Vagina (tissue), 2 donors: ENCODE data around the gene IFRD1. TPM values are rescaled to one million over a fixed set of nuclear protein-coding genes. Genes with fewer than 3 reads are reported as not detected.

Source experiments
- DNase-seq, 2 donors: peaks; one replicate each; pipeline ENCODE4 v3.0.0-alpha.2; 2017; ENCODE audit errors: extremely low spot score in 2 of 2
- H3K27ac ChIP-seq: fragments of 200-600 bp; sonication (generic); one replicate; pipeline ENCODE4 v1.5.1; 2019
- H3K27me3 ChIP-seq: fragments of 200-600 bp; sonication (generic); one replicate; pipeline ENCODE4 v1.5.1; 2019
- H3K36me3 ChIP-seq, 2 donors: fragments of 200-600 bp; sonication (generic); one replicate each; pipeline ENCODE4 v1.5.1; 2017 to 2019
- H3K4me1 ChIP-seq: fragments of 200-600 bp; sonication (generic); one replicate; pipeline ENCODE4 v1.5.1; 2019
- H3K4me3 ChIP-seq, 2 donors: fragments of 200-600 bp; sonication (generic); 1 replicate in 1 of 2; 2 replicates in 1 of 2; pipeline ENCODE4 v1.5.1; 2016 to 2019
- H3K9me3 ChIP-seq: fragments of 200-600 bp; sonication (generic); one replicate; pipeline ENCODE4 v1.5.1; 2019
- POLR2A ChIP-seq, 2 donors: fragments of 450-650 bp; IDR thresholded peaks; one replicate each; pipeline ENCODE4 v1.6.1; 2017; ENCODE audit warnings: antibody characterized with exemption in 2 of 2, mild to moderate bottlenecking in 2 of 2, moderate library complexity in 2 of 2
- POLR2AphosphoS5 ChIP-seq, 2 donors: sonication (generic); formaldehyde crosslinking; IDR thresholded peaks; one replicate each; pipeline ENCODE4 v1.9.0; 2017; ENCODE audit warnings: antibody characterized with exemption in 2 of 2, mild to moderate bottlenecking in 2 of 2, low read depth in 1 of 2; ENCODE audit not compliant: insufficient read depth in 1 of 2
- intact Hi-C: fragments of 100-400 bp; cut with DNase I; formaldehyde crosslinking; loops from one replicate; pipeline ENCODE4 v1.15.1; 2023
- small RNA-seq: library from RNA; depleted of rRNA; stranded (forward); fragments of <200 nt; gene quantifications from one replicate; pipeline ENCODE3, GENCODE V24; 2016
- total RNA-seq: library from RNA; depleted of rRNA; stranded (reverse); fragments of >200 nt; gene quantifications from one replicate; pipeline ENCODE4 v1.2.3, GENCODE V29; 2016
- TF ChIP-seq, protein P1 (sequence below), 3 experiments: fragments of 450-650 bp in 2 of 3; fragments of 200-600 bp in 1 of 3; sonication (generic) in 1 of 3; IDR thresholded peaks; one replicate each; pipeline ENCODE4 v1.5.1; 2017 to 2019; ENCODE audit warnings: antibody characterized with exemption in 3 of 3, mild to moderate bottlenecking in 2 of 3, moderate library complexity in 2 of 3

IFRD1 gene
- total RNA-seq, 1 donor from 2014 or later: 70.2 TPM

GRCh38 chr7:112521942-112522341, 71.7 kb downstream of the IFRD1 start:
- Histone ChIP-seq H3K4me1 (no peaks in the 10 kb centered on the region), H3K4me3 (no peak overlapping the region), H3K9me3 (no peaks in the 10 kb centered on the region), H3K27ac (no peak overlapping the region), H3K27me3 (no peaks in the 10 kb centered on the region), H3K36me3 (no peaks in the 10 kb centered on the region)
- TF ChIP-seq, protein P1, sequence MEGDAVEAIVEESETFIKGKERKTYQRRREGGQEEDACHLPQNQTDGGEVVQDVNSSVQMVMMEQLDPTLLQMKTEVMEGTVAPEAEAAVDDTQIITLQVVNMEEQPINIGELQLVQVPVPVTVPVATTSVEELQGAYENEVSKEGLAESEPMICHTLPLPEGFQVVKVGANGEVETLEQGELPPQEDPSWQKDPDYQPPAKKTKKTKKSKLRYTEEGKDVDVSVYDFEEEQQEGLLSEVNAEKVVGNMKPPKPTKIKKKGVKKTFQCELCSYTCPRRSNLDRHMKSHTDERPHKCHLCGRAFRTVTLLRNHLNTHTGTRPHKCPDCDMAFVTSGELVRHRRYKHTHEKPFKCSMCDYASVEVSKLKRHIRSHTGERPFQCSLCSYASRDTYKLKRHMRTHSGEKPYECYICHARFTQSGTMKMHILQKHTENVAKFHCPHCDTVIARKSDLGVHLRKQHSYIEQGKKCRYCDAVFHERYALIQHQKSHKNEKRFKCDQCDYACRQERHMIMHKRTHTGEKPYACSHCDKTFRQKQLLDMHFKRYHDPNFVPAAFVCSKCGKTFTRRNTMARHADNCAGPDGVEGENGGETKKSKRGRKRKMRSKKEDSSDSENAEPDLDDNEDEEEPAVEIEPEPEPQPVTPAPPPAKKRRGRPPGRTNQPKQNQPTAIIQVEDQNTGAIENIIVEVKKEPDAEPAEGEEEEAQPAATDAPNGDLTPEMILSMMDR (IDR thresholded peaks at IDR 0.05): no peak
- TF ChIP-seq POLR2AphosphoS5 (IDR thresholded peaks at IDR 0.05; ENCODE audit: insufficient read depth in 1 of 2, low read depth in 1 of 2) (no peak), POLR2A (IDR thresholded peaks at IDR 0.05) (no peak)
- DNase-seq: no peak
- intact Hi-C loops: no loop called here

DNA sequence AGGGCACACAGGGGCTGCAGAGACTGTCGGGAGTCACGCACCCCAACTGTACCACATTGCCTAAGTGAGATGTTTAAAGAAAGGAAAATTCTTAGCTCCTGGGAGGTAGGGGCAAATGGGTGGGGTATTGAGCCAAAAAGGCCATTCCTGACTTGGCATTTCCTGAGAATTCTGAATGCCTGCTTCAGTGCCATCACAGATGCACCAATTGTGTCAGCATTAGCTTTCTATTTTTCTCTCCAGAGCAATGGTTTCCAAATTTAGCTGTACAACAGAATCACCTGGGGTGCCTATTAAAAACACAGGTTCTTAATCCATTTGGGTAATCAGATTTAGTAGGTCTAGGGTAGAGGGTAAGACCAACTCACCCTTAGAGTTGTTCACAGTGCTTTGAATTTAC, 73.6 kb downstream of the IFRD1 start:
- no peak overlapping the region for H3K4me3 ChIP-seq
- intact Hi-C loops: no loop called here
- H3K9me3 ChIP-seq: no peaks in the 10 kb centered on the region
- TF ChIP-seq POLR2A (IDR thresholded peaks at IDR 0.05) (no peak), POLR2AphosphoS5 (IDR thresholded peaks at IDR 0.05; ENCODE audit: insufficient read depth in 1 of 2, low read depth in 1 of 2) (no peak)
- TF ChIP-seq, protein P1 (IDR thresholded peaks at IDR 0.05): no peak
- H3K36me3 ChIP-seq: no peaks in the 10 kb centered on the region
- H3K27ac ChIP-seq: no peak overlapping the region
- DNase-seq: no peak
- no peaks in the 10 kb centered on the region for H3K4me1 ChIP-seq
- no peaks in the 10 kb centered on the region for H3K27me3 ChIP-seq

Small RNA genes lying within 50 kb of the gene (small RNA-seq; reads per million reads assigned to genes)
- not detected for gene AC079741.1

Other genes starting within 250 kb of the IFRD1 start
- 40.3 TPM for gene DOCK4, start 244.1 kb upstream of the IFRD1 start, total RNA-seq
- 21.6 TPM for gene ZNF277, start 243.8 kb upstream of the IFRD1 start, total RNA-seq
- gene LSMEM1, start 30.5 kb downstream of the IFRD1 start, total RNA-seq: 2.7 TPM